ENCODE data around the gene MMS19.

Gene MMS19

DNA sequence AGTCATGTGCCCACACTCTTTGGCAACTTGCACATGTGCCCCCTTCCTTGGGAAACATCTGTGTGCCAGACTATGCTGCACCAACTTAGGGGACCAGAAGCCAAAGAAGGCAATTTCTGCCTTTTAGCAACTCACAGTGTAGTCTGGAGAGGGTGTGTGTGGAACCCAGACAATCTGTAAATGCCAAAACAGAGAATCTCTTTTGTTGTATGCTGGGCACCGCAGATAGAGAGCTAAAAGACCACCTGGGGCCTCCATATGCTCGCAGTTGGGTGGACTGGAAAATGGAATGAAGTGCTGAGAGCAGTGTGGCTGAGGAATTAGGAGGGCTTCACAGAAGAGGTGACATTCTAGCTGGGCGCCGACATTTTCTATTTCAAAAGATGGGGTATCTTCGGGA lies 26.9 kb upstream of the MMS19 start:
- DNase-seq = no peak

DNA sequence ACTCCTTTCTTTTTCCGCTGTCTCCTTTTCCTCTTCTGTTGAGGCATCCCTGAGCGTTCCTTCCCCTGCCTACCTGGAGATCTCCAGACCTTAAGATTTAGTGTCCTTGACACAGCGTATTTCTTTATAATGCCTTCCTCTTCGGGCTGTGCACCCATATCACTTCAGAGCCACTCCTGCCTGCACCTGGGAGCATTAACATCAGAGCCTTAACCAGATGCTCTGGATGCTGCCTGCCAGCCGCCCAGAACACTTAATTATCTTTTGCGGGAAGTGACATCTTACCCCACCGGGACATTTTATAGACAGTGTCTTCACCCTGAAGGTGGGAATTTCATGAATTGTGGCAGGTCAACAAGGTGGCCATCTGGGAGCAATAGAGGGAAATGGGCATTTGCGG lies 24.7 kb upstream of the MMS19 start:
- DNase-seq = no peak

DNA sequence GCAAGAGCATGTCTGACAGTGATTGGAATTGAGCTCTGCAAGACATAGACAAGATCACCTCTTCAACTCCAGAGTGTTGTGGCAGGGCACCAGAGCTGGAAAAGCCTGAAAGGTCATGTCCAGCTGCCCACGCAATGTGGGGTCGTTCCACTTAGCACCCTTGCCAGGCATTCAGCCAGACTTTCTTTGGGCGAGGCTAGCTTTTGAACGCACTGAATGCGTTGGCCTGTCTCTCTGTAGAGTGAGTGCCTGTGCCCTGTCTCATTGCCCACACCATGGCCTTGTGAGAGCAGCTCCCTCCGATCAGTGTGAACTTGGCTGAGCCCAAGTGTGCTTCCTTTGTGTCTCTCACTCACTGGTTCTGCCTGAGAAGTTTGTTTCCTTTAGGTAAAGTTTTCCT lies 23.8 kb upstream of the MMS19 start:
- no peak for DNase-seq

DNA sequence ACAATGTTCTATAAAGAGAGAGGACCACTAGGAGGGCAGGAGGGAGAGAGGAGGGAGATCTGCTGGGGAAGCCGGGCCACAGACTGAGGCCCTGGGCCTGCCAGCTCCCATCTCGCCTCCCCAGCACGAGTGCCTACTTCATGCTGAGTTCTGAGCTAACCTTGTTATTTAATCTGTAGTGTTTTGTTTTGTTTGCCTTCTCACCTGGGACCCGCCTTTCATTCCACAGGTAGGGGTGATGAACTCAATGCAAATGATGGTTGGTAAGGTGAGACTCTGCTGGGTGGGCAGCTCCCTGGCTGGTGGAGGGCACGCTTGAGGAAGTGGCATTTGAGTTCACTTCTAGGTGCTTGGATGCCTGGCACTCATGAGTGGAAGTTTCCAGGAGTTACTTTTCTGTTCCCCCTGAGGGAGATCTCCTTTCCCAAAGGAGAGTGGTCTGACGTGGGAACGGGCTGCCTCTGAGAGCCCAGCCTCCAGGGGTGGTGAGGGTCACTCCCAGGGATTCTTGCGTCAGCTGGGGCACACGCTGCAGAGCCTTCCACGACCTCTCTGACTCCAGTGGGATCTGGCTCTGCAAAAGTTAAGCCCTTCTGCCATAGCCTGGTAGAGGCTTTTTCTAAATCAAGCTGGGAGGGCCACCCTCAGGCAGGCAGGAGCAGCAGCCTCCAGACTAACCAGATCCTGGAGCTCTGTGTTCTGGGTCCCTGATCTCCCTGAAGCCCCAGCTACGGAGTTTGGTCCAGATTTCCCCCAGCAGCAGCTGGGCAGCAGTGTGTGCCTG lies 22.9 kb upstream of the MMS19 start:
- DNase-seq = no peak

DNA sequence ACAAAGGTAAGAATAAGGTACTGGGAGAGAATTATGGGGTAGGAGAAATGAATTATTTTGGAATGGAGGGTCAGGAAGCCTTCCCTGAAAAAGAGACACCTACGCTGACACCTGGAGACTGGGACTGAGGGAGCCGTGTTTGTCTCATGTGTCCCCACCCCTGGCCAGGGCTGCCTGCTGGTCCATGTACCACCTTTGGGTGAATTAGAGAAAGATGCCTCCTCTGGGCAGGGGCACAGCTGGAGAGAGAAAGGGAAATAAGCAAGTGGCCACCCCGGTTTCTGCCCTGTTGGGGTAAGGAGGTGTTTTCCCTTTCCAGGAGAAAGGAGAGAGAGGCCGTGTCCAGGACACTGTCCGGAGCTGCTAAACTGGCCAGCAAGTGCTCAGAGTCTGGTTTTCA lies 22.3 kb upstream of the MMS19 start:
- DNase-seq = no peak

DNA sequence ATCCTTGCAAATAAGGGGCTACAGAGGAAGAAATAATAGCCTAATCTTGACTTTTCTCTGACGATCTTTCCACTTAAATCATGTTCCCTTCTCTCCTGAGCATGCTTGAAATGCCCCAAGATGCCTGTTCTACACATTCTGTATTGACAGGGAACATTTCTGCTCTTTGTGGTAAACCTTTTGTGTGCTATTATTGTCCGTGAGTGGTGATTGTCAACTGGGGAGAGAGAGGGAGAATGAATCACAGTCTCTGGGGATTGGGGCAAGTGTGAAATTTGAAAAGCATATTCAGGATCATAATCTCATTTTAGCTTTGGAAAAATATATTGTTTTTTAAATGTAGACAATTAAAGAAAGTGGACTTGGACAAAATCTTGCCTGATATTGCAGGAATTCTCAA lies 21.1 kb upstream of the MMS19 start:
- DNase-seq = no peak

DNA sequence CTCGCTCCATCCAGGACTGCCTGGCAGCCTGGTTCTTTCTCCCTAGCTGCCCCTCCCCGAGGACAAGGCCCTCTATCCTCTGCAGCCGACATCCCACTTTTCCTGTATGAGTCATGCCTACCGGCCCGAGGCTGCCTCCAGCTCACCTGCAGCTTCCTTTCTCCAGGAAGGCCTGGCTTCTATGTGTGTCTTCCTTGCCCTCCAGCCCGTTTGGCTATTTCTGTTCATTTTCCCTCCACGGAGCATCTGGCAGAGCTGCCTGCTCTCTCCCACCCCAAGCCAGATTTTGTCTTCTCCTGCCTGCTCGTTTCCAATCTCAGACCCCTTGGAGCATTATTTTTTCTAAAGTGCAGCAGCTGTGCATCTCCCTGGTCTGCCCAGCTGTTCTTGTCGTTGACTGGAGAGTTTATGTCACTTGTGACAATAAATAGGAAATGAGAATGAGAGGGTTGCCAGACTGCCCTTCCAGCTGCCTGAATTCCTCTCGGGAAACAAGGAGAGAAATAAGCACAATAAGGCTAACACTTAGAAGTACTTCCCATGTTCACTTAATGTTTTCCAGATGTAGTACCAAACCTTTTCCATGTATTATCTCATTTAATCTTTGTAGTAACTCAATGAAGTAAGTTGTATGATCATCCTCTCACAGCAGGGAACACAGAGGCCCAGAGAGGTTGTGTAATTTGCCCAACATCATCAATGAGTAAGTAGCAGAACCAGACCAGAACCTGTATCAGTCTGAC lies 20.2 kb upstream of the MMS19 start:
- no peak for DNase-seq

DNA sequence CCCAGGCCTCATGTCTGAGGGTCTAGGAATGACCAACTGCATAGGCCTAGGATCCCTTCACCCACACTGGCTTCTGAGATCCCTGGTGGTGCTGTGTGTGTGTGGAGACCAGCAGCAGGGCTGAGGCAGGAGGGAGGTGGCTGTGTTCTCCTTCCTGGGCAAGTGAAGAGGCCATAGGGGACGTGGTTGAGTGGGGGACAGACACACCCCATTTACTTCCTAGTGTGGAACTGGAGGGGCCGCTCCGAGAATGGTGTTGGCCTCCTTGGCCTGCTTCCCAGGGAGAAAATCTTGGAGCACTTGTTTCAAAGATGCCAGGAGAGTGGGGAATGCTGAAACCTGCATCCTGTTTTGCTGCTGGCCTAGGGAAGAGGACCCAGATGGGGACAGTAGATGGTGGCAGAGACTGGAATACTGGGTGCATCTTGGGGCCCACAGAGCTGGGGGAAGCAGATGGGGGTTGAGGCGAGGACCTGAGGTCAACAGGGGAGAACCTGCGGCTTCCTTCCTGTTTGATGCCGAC lies 19.6 kb upstream of the MMS19 start:
- no peak for DNase-seq

DNA sequence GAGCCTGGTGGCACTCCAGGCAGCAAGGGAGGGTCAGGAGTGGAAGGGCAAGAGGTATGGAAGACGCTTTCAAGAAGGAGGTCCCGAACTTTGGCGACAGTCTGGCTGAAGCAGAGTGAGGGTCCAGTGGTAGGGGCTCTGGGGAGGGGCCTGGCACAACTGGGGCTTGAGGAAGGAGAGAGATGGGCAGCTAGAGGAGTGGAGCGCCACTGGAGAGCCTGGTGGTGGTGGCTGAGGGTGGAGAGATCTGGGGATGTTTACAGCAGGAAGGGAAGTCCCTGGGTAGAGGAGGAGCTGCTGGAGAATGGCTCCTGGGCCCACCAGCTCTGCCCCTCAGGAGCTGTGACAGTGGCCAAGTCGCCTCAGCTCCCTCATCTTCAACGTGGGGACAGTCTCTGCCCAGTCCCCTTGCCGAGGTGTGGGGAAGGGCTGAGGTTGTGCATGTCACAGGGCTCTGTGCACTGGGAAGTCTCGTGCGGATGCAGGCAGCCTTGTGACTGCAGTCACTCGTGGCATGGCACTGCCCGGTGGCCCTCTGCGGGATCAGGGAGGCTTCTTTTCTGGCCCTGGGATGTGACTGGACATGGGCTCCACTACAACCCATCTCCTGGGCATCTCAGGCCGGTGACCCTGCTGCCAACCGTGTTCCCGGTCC lies 19.0 kb upstream of the MMS19 start:
- DNase-seq = no peak

DNA sequence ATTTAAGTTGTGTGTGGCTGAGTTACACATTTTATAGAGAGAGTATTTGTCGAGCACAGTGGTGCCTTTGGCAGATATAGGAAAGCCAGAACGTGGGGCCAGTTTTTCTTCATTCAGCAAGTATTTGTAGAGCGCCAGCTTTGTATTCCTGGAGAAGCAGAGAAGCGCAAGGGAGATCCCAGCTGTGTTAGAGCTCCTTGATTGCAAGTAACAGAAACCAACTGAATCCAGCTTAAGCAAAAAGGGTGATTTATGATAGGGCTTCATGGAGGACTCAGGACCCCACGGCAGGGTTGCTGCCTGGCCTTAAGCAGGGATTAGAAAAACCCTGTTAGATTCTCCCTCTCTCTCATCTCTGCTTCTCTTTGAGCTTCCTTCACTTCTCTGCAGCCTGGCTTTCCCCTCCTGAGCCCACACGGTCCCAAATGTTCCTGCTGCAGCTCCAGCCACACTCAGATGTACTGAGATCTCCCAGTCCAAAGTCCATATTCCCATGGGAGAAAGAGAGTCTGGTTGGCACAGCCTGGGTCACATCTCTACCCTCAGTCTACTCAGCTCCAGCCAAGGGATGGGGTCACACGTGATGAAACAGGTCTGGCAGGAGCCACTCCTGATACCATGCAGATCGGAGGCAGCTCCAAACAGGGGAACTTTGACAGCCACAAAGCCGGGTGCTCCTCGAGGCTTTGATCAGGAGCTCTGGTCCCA lies 17.2 kb upstream of the MMS19 start:
- no peak for DNase-seq

DNA sequence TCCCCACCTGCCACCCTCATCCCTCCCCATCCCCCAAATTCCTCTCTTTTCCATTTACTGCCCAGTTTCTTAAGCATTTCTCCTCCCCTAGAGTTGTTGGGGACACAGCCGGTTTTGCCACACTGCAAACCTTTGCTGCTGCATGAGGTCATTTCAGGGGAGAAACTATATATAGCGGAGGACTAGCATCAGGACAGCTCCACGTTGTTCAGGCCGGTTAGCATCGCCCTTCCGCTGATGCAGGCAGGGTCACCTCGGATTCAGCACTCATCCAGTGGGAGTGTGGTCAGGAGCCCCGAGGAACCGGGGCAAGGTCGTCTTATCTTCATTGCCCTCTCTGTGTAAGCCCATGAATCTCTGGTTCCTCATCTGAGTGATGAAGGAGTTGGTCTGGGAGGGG lies 16.1 kb upstream of the MMS19 start:
- DNase-seq = no peak

DNA sequence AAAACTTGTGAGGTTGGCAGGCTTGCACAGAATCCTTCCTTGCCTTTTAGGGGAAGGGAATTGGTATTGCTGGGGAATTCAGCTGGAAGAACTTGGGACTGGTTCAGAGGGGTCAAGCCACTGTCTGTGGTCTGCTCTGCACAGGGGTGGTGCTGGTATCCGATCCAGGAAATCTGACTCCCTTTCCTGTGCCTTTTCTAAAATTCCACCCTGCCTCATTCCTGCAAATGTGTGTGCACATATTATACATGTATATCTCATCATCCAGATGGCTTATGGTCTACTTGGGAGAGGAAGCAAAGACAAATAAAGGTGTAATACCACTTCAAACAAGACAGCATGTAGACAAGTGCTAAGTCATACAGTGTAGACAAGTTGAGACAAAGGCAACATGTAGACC lies 14.8 kb upstream of the MMS19 start:
- DNase-seq = no peak

DNA sequence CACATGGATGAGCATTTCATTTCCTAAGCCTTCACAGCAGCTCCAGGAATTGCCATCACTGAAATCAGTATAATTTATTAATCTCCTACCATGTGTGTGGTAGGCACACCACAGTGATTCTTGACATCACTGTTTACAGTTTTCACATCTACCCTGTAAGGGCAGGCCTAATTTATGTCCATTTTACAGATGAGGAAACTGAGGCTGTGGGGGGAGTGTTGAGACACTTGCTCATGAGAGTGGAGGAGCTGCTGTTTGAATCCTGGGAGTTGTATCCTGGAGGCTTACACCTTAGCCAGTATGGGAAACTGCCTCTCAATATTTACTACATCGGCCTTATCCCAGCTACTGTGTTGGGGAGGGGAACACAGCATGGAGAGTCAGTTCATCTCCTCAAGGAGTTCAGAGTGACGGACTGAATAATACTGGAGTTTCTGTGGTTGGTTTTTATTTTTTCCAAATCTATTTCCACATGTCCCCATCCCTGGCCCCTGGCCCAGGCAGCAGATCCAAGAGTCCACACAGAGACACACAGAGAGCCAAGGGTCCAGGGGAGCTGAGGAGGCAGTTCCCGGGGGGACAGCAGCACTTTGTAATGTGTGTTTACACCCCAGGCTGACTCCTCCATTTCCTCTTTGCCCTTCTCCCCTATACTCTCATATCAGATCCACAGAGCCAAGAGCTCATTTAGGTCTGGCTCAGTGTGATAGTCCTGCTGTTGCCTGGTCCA lies 13.7 kb upstream of the MMS19 start:
- DNase-seq = no peak

DNA sequence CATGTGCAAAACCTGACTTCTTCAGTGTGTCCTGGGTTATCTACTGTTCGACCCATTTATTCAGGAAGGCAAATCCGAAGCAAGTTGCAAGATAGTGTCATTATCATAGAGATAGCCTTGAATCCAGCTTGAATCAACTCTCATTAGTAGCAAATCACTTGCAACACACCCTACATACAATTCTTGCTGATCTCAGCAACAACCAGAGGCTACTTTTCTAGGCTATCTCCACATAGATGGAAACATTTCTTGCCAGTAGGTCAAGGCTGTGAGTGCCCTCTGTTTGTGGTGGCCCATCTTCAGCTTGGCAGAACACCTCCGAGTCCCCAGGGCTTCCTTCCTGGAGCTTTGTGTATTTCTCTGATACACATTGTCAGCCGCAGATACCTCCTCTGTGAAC lies 12.5 kb upstream of the MMS19 start:
- no peak for DNase-seq

DNA sequence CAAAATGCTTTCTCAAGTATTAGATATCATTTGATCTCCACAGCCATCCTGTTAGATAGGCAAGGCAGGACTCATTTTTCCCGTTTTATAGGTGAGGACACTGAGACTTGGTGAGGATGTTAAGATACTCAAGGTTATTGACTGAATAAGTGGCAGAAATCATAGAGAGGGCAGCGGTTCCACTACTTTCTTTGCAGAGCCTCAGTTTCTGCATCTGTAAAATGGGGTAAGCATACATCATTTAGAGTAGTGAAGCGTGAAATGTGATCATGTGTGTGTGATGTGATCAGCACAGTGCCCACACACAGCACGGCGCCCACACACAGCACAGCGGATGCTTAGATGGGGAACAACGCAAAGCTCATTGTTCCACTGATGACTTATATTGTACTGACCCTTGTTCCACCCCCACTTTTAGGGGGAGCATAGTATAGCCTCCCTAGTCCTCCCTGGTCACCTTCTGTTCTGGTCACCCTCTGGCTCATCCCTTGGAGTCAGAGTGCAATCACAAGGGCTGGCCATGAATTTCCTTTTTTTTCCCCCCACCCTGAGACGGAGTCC lies 11.0 kb upstream of the MMS19 start:
- no peak for DNase-seq

DNA sequence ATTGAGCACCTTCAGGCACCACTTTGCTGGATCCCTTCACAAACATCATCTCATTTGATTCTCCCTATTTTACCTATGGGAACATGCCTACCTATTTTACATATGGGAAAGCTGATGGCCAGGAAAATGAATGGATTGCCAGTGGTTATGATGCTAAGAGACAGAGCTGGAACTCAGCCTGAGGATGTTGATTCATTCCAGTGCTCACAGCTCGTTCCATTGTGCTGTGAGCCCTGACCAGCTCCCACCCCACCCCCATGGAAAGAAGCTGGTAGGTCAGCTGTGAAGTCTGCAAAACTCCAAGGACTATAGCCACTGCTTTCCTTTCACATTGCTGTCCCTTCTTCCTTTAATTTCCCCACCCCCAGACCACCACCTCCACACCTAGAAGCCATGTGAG lies 10.1 kb upstream of the MMS19 start:
- DNase-seq = no peak

DNA sequence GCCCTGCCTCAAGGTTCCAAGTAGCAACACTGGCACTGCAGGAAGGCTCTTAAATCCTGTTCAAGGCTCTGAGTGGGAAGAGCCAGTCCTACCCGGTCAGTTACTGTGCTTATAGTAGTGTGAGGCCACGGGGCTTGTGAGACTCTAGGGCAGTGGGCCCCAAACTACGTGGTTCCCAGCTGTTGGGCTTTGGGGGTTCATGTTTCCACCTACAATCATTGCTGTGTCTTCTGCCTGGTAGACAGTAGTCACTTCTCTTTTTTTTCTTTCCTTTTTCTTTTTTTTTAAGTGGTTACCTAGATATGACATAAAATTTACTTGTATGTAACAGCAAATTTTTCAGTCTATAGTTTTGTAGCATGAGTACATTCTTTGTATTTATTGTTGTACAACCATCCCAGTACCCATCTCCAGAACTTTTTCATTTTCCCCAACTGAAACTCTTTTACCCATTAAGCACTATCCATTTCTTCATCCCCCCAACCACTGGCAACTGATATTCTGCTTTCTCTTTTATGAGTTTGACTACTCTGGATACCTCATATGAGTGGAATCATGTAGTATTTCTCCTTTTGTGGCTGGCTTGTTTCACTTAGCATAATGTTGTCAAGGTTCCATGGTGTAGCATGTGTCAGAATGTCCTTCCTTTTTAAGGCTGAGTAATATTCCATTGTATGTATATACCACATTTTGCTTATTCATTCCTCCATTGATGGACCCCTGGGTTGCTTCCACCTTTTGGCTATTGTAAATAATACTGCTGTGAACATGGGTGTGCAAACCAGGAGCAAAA lies 8.2 kb upstream of the MMS19 start:
- no peak for DNase-seq

DNA sequence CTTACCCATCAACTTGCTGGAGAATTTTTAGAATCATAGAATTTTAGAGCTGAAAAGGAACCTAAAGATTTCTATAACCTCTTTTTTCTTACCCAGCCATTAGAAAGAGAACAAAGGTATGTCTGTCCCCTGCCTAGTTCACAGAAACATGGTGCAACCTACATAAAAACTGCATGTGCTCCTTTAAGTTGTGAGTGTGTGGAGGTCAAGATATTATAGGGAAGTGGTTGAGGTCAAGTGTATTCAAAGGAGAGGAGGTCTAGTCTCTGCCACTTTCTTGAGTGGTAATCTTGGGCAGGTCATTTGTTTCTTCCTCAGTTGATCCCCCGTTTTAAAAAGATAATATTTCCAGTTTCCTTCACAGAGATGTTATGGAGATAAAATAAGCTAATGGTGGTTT lies 6.9 kb upstream of the MMS19 start:
- no peak for DNase-seq

DNA sequence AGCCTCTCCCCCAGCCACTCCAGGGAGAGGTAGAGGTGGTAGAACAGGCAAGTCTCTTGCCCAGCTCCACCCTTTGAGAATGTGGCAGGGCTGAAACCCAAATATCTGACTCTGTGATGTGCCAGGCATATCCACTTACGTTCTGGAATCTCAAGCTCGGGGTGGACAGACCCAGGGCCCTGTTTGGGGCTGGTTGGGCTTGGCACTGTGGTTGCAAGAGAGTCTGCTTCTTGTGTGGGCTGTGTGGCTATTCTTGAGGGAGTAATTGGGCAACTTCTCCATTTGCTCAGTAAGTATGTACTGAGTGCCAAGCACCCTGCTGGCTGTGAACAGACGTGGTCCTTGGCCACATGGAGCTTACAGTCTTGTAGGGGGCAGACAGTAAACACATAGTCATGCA lies 5.2 kb upstream of the MMS19 start:
- no peak for DNase-seq

DNA sequence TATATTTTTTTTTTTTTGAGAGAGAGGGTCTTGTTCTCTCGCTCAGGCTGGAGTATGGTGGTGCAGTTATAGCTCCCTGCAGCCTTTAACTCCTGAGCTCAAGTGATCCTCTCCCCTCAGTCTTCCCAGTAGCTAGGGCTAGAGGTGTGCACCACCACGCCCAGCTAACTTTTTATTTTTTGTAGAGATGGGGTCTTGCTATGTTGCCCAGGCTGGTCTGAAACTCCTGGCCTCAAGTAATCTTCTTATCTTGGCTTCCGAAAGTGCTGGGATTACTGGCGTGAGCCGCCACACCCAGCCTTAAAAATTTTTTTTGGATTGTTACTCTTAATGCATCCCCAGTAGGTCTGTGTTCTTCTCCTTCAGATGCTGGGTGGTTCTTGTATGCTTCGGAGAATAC lies 4.7 kb upstream of the MMS19 start:
- no peak for DNase-seq

DNA sequence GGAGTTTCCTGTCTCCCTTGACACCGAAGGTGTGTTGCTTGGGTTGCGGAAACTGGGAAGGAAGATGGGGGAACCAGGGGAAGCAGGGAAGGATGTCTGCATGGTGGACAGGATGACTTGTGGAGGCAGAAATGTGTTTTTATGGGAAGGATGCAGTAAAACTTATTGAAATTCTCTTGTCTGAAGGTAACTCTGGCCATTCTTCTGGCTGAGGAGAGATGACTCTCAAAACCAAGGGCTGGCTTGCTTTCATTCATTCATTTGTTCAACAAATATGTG lies 2.0 kb upstream of the MMS19 start:
- no peak for DNase-seq
